Measurements from ENCODE around the gene COG3. TPM values are rescaled to one million over a fixed set of nuclear protein-coding genes. Genes with fewer than 3 reads are reported as not detected.

Gene COG3
- total RNA-seq, 2 donors from 2014 or later, result 20.3 to 36.3 TPM

GRCh38 chr13:45554604-45555109, 89.9 kb downstream of the COG3 start:
- Histone ChIP-seq H3K36me3 (no peaks in the 10 kb centered on the region), H3K27ac (no peak overlapping the region), H3K4me1 (ENCODE audit: control insufficient read depth in 1 of 2, low read depth in 2 of 2) (no peaks in the 10 kb centered on the region), H3K4me3 (no peak overlapping the region), H3K27me3 (replicated peaks; ENCODE audit: insufficient read depth) (no peaks in the 10 kb centered on the region), H3K9me3 (no peaks in the 10 kb centered on the region)
- TF ChIP-seq CTCF (IDR thresholded peaks at IDR 0.05), result no peak
- DNase-seq (ENCODE audit: low spot score) (no peak), ATAC-seq (ENCODE audit: insufficient number of reproducible peaks, low FRiP score, low read depth) (no peak)

- no peak for TF ChIP-seq CTCF (IDR thresholded peaks at IDR 0.05)
- DNase-seq (ENCODE audit: low spot score) (no peak), ATAC-seq (ENCODE audit: insufficient number of reproducible peaks, low FRiP score, low read depth) (no peak)
- H3K36me3 ChIP-seq, result no peaks in the 10 kb centered on the region
- no peaks in the 10 kb centered on the region for H3K4me1 ChIP-seq (ENCODE audit: control insufficient read depth in 1 of 2, low read depth in 2 of 2)
- no peaks in the 10 kb centered on the region for H3K27me3 ChIP-seq (replicated peaks; ENCODE audit: insufficient read depth)
- H3K4me3 ChIP-seq, result no peak overlapping the region
- no peak overlapping the region for H3K27ac ChIP-seq
- H3K9me3 ChIP-seq, result no peaks in the 10 kb centered on the region
Observed at GRCh38 chr13:45564133-45564776, 99.5 kb downstream of the COG3 start.

GRCh38 chr13:45565331-45565730, 100.6 kb downstream of the COG3 start:
- no peak for ATAC-seq (ENCODE audit: insufficient number of reproducible peaks, low FRiP score, low read depth)

GRCh38 chr13:45575146-45575829, 110.5 kb downstream of the COG3 start:
- no peaks in the 10 kb centered on the region for H3K9me3 ChIP-seq
- DNase-seq (ENCODE audit: low spot score) (no peak), ATAC-seq (ENCODE audit: insufficient number of reproducible peaks, low FRiP score, low read depth) (no peak)
- no peak for TF ChIP-seq CTCF (IDR thresholded peaks at IDR 0.05)
- no peaks in the 10 kb centered on the region for H3K36me3 ChIP-seq
- H3K27ac ChIP-seq, result no peak overlapping the region
- no peaks in the 10 kb centered on the region for H3K27me3 ChIP-seq (replicated peaks; ENCODE audit: insufficient read depth)
- H3K4me3 ChIP-seq, result no peak overlapping the region
- no peaks in the 10 kb centered on the region for H3K4me1 ChIP-seq (ENCODE audit: control insufficient read depth in 1 of 2, low read depth in 2 of 2)

More at GRCh38 chr13:45565331-45565730, 100.6 kb downstream of the COG3 start:
- no peak for DNase-seq (ENCODE audit: low spot score)
- H3K4me1 ChIP-seq (ENCODE audit: control insufficient read depth in 1 of 2, low read depth in 2 of 2), result no peaks in the 10 kb centered on the region
- no peak overlapping the region for H3K27ac ChIP-seq
- no peaks in the 10 kb centered on the region for H3K27me3 ChIP-seq (replicated peaks; ENCODE audit: insufficient read depth)
- no peak for TF ChIP-seq CTCF (IDR thresholded peaks at IDR 0.05)
- no peak overlapping the region for H3K4me3 ChIP-seq
- no peaks in the 10 kb centered on the region for H3K9me3 ChIP-seq
- H3K36me3 ChIP-seq, result no peaks in the 10 kb centered on the region

- no peaks in the 10 kb centered on the region for H3K4me1 ChIP-seq (ENCODE audit: control insufficient read depth in 1 of 2, low read depth in 2 of 2)
- H3K4me3 ChIP-seq, result no peak overlapping the region
- no peaks in the 10 kb centered on the region for H3K27me3 ChIP-seq (replicated peaks; ENCODE audit: insufficient read depth)
- DNase-seq (ENCODE audit: low spot score) (no peak), ATAC-seq (ENCODE audit: insufficient number of reproducible peaks, low FRiP score, low read depth) (no peak)
- H3K27ac ChIP-seq, result no peak overlapping the region
- H3K9me3 ChIP-seq, result no peaks in the 10 kb centered on the region
- no peaks in the 10 kb centered on the region for H3K36me3 ChIP-seq
- no peak for TF ChIP-seq CTCF (IDR thresholded peaks at IDR 0.05)
Observed at GRCh38 chr13:45575830-45576180, 111.1 kb downstream of the COG3 start.

Measured in thoracic aorta (tissue), 2 donors.